Memory B cell (primary cell): ENCODE results near the gene NFE2.
A peak's percentile ranks its signal among the peaks of the same experiment; 100 is the strongest.
"Not testable (repeated sequence)": the region's sequence is repeated elsewhere in the genome, so short reads cannot be mapped to it uniquely, and the experiment has no call there.

Experiments used
- ATAC-seq: fragments of 150-1000 bp; cut with Tn5 transposase; 2 replicates; pipeline ENCODE4 v1.10.0; 2021; ENCODE audit warnings: low read depth, mild to moderate bottlenecking, moderate library complexity
- DNase-seq, 2 donors: peaks; one replicate each; pipeline ENCODE4 v3.0.0; 2022; ENCODE audit warnings: low spot score in 2 of 2
- H3K27ac Mint-ChIP-seq: one replicate; pipeline ENCODE4 v1.8.0; 2022; ENCODE audit warnings: mild to moderate bottlenecking, moderate library complexity, mixed read lengths
- H3K27me3 Mint-ChIP-seq: one replicate; pipeline ENCODE4 v1.8.0; 2022; ENCODE audit warnings: mixed read lengths
- H3K36me3 Mint-ChIP-seq: one replicate; pipeline ENCODE4 v1.8.0; 2022; ENCODE audit warnings: mild to moderate bottlenecking, mixed read lengths
- H3K4me1 Mint-ChIP-seq: one replicate; pipeline ENCODE4 v1.8.0; 2022; ENCODE audit warnings: mixed read lengths
- H3K4me3 Mint-ChIP-seq: one replicate; pipeline ENCODE4 v1.8.0; 2022; ENCODE audit warnings: mild to moderate bottlenecking, moderate library complexity, mixed read lengths
- H3K9me3 Mint-ChIP-seq: one replicate; pipeline ENCODE4 v1.8.0; 2022; ENCODE audit warnings: mixed read lengths

Gene NFE2

DNA sequence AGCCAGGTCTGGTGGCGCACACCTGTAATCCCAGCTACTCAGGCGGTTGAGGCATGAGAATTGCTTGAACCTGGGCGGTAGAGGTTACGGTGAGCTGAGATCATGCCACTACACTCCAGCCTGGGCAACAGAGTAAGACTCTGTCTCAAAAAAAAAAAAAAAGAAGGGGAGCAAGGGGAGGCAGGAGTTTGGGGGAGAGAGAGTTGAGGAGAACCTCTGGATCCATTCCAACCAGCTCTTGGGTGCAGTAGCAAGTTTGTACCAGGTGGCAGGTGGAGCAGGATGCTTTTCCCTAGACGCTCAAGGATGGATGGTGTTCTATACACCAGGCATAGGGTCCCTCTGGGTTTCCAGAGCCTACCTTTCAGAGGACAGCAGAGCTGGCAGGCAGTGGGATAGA is 1.9 kb downstream of the NFE2 start:
- H3K4me3 Mint-ChIP-seq: no peak overlapping the region
- H3K9me3 Mint-ChIP-seq: no peaks in the 10 kb centered on the region
- ATAC-seq: no peak
- no peak overlapping the region for H3K27ac Mint-ChIP-seq
- peaks cover 20% of the 10 kb centered on the region for H3K4me1 Mint-ChIP-seq
- no peak for DNase-seq
- H3K36me3 Mint-ChIP-seq: no peaks in the 10 kb centered on the region
- peaks cover 28% of the 10 kb centered on the region for H3K27me3 Mint-ChIP-seq

DNA sequence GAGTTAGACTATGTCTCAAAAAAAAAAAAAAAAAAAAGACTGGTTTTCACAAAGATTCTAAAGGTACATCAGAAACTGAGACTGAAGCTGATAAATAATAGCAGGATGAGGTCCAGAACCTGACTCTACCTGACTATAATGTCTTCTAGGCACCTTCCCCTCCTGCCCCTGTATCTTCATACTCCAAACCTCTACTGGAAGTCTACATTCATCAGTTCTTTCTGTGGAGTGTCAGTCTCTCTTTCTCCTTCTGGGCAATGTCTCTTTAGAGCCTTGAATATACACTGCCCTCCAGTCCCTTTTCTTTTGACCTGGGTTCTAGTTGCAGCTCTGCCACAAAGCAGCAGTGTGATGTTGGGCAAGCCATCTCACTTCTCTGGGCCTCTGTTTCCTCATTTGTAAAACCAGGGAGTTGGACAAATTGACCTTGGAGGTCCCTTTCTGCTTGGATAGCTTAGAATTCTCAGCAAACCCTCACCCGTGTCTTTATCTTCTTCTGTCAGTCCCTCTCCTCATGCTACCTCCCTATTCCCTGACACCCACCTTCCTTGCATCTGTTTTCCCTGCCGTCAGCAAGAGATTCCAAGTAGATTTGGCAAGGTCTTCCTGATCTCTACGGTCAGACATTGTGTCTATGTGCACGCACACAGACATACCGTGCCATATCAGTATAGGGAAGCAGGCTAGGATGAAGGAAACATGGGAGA is 4.3 kb downstream of the NFE2 start:
- no peak overlapping the region for H3K27ac Mint-ChIP-seq
- no peak overlapping the region for H3K4me3 Mint-ChIP-seq
- ATAC-seq (no peak), DNase-seq (no peak)
- peaks cover 13% of the 10 kb centered on the region for H3K4me1 Mint-ChIP-seq
- H3K9me3 Mint-ChIP-seq: no peaks in the 10 kb centered on the region
- peaks cover 21% of the 10 kb centered on the region for H3K27me3 Mint-ChIP-seq
- H3K36me3 Mint-ChIP-seq: no peaks in the 10 kb centered on the region

DNA sequence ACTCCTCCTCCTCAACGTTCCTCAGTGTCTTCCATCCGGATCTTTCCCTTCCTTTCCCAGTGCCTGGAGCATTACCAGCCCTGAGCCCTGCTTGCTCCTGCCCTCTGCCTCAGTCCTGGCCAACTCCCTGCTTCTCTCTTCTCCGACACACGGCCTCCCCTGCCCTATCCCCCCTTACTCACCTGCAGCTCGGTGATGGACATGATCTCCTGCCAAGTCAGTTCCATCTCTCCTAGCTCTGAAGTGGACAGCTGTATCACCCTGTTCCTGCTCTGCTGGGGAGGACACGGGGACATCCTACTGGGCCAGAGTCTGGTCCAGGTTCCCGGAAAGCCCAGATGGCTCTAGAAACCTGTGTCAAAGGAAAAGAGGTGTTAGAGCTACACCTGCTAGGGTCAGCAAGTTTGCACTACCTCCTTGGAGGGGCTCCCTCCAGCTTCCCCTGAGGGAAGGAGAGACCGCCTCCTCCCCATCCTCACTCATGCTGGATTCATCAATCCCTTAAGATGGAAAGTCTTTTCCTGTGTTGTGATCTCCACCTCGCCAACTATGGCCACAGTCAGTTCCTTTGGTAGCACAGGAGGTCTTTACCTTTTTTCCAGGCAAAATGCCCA is 5.8 kb downstream of the NFE2 start:
- Mint-ChIP-seq H3K36me3 (no peaks in the 10 kb centered on the region), H3K4me3 (no peak overlapping the region)

DNA sequence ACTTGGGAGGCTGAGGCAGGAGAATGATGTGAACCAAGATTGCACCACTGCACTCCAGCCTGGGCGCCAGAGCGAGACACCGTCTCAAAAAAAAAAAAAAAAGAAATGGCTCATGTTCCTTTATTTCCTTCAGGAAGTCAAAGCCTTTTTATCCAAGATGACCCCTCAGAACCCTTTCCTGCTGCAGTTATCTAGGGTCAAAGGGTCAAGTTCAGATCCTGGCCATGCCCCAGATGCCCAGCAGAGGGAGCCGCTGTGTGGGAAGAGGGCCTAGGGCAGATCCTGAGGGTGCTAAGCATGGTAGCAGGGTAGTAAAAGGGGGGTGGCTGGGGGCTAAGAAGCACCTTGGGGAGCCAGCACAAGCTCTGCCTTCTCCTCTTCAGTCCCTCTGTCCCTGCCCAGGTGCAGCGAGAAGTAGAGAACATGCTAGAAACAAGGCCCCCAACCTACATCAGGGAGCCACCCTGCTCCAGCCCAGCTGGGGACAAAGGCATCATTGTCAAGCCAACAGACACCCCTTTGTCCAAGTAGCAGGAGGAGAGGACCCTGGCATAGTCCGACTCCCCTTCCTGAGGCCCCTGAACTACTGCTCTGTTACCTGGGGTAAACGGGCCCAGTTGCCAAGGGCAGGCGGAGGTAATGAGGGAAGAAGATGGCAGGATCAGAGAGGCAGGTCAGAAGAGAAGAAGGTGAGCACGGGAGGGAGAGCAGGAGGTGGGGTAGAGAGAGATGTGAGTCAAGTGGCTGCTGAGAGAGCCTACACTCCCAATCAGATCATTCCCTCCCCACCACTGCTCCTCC is 6.5 kb downstream of the NFE2 start:
- Mint-ChIP-seq H3K4me3 (no peak overlapping the region), H3K36me3 (no peaks in the 10 kb centered on the region), H3K4me1 (peaks cover 8% of the 10 kb centered on the region), H3K9me3 (no peaks in the 10 kb centered on the region), H3K27ac (no peak overlapping the region), H3K27me3 (peaks cover 10% of the 10 kb centered on the region)
- DNase-seq (peak in 1 of 2 donors; percentile 33), ATAC-seq (peak; percentile 57)

More for the DNA sequence above, 5.8 kb downstream of the NFE2 start:
- Mint-ChIP-seq H3K27me3 (peaks cover 17% of the 10 kb centered on the region), H3K27ac (peak overlapping the region; percentile 6), H3K4me1 (peaks cover 10% of the 10 kb centered on the region), H3K9me3 (no peaks in the 10 kb centered on the region)
- no peak for ATAC-seq
- DNase-seq: no peak

DNA sequence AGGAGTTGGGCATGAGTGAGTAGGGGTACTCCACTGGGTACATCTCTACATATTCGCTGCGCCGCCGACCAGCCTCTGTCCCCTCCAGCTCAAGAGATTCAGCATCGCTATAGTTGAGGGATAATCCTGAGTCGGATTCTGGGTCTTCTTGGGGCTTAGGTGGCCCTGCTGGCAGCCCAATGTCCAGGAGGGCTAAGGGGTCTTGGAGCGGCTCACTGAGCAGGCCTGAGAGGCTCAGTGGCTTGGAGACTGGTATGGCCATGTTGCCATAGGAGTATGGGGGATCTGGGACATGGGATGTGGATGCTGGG is 7.9 kb downstream of the NFE2 start:
- H3K27ac Mint-ChIP-seq: no peak overlapping the region
- peaks cover 7% of the 10 kb centered on the region for H3K4me1 Mint-ChIP-seq
- H3K27me3 Mint-ChIP-seq: peaks cover 5% of the 10 kb centered on the region
- no peaks in the 10 kb centered on the region for H3K9me3 Mint-ChIP-seq
- ATAC-seq (no peak), DNase-seq (no peak)
- H3K36me3 Mint-ChIP-seq: no peaks in the 10 kb centered on the region
- no peak overlapping the region for H3K4me3 Mint-ChIP-seq

DNA sequence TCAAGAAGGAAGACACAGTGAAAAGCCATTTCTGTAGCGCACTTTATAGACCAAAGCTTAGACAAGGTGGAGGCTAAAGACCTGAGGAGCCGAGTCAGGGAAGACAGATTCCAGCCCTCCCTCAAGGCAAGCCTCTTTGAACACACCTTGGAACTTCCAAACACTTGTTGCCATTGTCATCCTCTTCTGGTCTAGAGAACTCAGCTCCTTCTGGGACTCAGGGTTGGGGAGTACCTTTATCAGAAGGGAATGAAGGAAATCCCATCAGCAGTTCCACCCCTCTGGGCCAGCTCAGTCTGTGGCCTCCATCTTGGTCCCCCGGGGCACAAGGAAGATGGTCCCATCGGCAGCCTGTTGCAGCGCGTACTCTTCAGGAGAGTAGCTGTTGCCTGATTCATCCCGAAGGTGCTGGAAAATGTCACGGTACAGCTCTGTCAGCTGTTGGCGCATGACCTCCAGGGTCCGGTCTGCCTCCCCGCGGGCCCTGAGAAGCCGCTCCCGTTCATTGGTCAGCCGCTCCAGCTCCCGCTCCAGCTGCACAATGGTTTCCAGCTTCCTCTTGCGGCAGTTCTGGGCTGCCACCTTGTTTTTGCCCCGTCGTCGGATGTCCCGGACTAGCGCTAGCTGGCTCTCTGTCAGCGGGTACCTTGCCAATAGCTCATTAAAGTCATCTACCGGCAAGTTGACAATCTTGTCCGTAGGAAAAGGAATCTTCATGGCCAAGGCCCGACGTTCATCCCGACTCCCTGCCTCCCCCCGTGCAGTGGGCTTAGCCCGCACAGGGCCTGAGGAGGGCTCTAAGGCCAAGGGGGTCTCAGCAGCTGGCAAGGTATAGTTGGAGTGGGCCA is 8.5 kb downstream of the NFE2 start:
- H3K27me3 Mint-ChIP-seq: peaks cover 3% of the 10 kb centered on the region
- no peaks in the 10 kb centered on the region for H3K9me3 Mint-ChIP-seq
- peaks cover 5% of the 10 kb centered on the region for H3K4me1 Mint-ChIP-seq
- no peak overlapping the region for H3K4me3 Mint-ChIP-seq
- peaks cover 4% of the 10 kb centered on the region for H3K36me3 Mint-ChIP-seq
- no peak overlapping the region for H3K27ac Mint-ChIP-seq
- DNase-seq (no peak), ATAC-seq (no peak)

DNA sequence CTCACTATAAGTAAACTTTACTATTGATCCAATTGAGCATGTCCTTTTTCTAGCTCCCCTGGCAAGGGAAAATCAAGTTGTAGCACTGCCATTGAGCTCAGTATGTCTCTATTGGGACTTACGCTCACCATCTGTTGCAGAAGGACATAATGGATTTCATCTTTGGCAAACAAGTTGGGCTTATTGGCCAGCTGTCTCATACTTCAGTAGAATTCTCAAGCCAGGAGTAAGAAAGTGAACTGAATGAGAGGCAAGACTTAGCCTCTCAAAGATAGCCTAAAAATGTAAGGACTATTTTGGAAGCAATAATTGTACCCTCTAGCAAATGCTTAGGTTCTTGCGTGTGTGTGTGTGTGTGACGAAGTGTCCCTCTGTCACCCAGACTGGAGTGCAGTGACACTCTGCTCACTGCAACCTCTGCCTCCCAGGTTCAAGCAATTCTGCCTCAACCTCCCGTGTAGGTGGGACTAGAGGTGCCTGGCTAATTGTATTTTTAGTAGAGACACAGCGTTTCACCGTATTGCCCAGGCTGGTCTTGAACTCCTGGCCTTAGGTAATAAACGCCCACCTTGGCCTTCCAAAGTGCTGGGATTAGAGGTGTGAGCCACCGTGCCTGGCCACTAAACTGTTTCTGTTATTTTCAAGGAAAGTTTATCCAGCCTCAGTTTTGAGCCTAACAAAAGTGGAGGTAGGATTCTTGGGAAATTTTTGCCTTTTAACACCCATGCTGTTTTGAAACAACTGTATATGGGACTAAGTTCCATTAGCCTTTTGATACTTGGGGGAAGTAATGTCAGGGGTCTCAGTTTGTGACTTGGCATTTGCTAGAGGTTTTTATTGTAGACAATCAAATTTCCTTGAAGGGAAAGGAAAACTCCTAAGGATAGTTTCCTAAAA is 13.3 kb downstream of the NFE2 start:
- no peaks in the 10 kb centered on the region for H3K9me3 Mint-ChIP-seq
- peaks cover 26% of the 10 kb centered on the region for H3K36me3 Mint-ChIP-seq
- peaks cover 22% of the 10 kb centered on the region for H3K4me1 Mint-ChIP-seq
- no peak overlapping the region for H3K27ac Mint-ChIP-seq
- no peaks in the 10 kb centered on the region for H3K27me3 Mint-ChIP-seq
- ATAC-seq (no peak), DNase-seq (no peak)
- no peak overlapping the region for H3K4me3 Mint-ChIP-seq

DNA sequence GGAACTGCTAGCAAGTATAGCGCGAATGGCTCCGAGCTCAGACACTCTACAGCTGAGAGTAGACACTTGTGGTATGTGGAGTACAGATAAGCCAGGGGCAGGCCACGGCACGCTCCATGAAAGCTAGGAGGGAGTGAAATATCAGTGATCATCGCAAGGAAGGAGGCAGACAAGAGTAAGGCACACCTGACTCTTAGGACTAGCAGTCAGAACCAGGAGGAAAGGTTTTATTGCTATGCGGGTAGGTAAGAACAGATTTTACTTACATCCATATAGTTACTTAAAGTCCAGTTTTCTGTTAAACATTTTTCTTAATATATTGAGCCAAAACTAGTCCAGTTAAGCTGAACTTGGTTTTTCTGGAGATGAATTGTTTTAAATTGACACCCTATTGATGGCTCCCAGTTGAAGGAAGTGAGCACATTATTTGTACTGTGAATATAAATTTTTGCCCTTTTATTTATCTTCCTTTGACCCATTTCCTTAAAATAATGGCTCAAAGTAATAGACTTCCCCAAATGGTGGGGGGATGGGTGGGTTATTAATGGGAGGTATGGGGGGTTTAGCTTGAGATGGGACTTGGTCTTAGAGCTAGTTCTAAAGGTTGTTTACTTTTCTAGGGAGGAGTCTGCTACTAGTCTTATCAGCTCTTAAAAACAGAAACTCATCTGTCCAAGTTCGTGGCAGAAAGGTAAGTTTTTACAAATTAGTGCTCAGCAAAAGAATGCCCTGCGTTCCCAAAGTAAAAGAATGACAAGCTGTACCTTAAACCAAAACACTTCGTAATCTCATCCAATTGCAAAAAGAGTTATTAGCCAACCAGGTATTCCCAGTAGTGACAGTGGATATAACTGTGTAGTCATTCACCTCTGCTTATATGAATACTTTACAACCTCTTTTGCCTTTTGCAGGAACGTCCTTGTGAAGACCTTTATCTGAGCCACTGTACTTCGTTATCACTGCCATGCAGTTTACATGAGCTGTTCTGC is 14.5 kb downstream of the NFE2 start:
- H3K4me3 Mint-ChIP-seq: no peak overlapping the region
- peak overlapping the region; percentile 39 for H3K27ac Mint-ChIP-seq
- DNase-seq: no peak
- peaks cover 31% of the 10 kb centered on the region for H3K36me3 Mint-ChIP-seq
- no peaks in the 10 kb centered on the region for H3K27me3 Mint-ChIP-seq
- ATAC-seq: no peak
- H3K4me1 Mint-ChIP-seq: peaks cover 25% of the 10 kb centered on the region
- H3K9me3 Mint-ChIP-seq: no peaks in the 10 kb centered on the region

DNA sequence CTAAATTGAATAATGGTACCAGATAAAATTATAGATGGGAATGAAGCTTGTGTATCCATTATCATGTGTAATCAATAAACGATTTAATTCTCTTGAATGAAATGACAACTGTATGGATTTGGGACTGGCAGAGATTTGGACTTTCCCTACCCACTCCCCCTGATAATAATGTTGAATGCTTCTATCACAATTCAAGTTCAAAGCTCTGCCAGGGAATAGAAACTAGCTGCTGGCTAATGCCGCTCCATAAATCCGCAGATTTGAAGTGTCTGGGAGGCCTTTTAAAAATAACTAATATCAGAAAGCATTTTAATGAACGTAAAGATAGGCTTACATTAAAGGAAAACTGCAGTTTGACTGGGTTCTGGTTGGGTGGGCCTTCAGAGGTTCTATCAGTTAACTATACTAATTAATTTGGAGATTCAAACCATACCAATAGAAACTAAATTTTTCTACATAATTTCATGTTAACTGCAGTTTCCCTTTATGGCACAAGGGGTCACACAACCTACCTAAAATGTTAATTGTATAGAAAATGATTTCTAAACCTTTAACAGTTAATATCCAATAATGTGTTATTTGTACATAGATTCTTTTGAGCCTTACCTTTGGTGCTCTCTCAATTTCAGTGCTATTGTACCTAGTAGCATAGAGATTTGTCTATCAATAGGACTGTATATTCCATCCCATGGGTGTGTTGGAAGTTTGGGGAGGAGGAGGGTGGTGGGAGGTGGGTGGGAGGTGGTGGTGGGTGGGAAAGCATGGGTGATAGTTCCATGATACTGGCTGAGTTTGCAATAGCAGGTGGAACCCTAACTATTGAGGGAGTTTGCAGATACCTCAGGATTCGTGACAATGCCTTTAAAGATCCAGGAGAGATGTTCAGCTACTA is 15.4 kb downstream of the NFE2 start:
- Mint-ChIP-seq H3K4me1 (peaks cover 25% of the 10 kb centered on the region), H3K27ac (peak overlapping the region; percentile 39), H3K9me3 (no peaks in the 10 kb centered on the region), H3K27me3 (no peaks in the 10 kb centered on the region), H3K4me3 (no peak overlapping the region), H3K36me3 (peaks cover 33% of the 10 kb centered on the region)
- ATAC-seq: no peak
- DNase-seq: no peak

DNA sequence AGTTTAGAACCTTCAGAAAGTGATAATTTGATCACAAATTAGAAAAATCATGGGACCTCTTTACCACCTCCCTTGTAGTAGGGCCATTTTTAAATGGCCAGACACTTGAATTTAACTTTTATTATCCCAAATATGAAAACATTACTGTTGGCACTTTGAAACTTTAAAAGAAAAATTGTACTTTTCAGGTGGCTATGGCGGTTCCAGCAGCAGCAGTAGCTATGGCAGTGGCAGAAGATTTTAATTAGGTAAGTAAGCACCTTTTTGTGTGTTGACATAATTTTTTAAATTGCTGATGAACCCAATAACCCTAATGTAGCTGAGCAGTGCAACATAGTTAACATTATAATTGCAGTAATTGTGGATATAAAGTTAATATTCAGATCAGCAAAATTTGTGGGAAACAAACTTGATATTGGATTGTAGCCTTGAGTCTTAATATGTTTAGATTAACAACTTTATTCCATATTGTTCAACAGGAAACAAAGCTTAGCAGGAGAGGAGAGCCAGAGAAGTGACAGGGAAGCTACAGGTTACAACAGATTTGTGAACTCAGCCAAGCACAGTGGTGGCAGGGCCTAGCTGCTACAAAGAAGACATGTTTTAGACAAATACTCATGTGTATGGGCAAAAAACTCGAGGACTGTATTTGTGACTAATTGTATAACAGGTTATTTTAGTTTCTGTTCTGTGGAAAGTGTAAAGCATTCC is 16.6 kb downstream of the NFE2 start:
- H3K36me3 Mint-ChIP-seq: peaks cover 33% of the 10 kb centered on the region
- H3K4me3 Mint-ChIP-seq, H3K9me3 Mint-ChIP-seq, ATAC-seq, H3K27ac Mint-ChIP-seq, DNase-seq, H3K27me3 Mint-ChIP-seq: not testable (repeated sequence)
- H3K4me1 Mint-ChIP-seq: peaks cover 20% of the 10 kb centered on the region

DNA sequence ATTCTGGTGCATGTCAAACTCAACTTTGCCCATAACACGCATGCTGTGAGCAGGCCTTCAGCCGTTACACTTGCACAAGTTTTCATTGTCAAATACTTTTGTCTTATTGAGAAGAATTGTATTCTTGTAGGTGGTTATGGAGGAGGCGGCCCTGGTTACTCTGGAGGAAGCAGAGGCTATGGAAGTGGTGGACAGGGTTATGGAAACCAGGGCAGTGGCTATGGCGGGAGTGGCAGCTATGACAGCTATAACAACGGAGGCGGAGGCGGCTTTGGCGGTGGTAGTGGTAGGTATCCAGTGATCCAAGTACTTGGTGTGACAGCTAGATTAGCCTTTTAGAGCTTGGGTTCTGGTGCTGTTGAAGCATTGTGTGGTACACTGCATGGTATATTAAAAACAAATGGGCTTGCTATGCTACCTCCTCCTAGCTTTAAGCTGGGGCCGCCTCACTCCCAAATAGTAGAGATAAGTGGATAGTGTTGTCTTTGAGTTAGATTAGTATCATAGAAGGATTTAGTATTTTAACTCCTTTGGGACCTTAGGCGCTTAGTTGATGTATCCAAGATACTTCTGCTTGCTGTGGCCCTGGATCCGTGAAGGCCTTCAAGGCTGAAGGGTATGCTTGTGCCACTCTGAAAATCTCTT is 17.7 kb downstream of the NFE2 start:
- ATAC-seq (no peak), DNase-seq (no peak)
- Mint-ChIP-seq H3K27ac (no peak overlapping the region), H3K27me3 (no peaks in the 10 kb centered on the region), H3K9me3 (no peaks in the 10 kb centered on the region), H3K36me3 (peaks cover 33% of the 10 kb centered on the region), H3K4me1 (peaks cover 27% of the 10 kb centered on the region), H3K4me3 (no peak overlapping the region)
